ENCODE results near the gene PTPRH. TPM values are rescaled to one million over a fixed set of nuclear protein-coding genes. Genes with fewer than 3 reads are reported as not detected.

PTPRH gene
- total RNA-seq, 2 donors from 2014 or later: 1.3 to 7.8 TPM

- DNase-seq (ENCODE audit: low spot score): no peak
- no peaks in the 10 kb centered on the region for H3K4me1 ChIP-seq
- H3K9me3 ChIP-seq: no peaks in the 10 kb centered on the region
- H3K27ac ChIP-seq: no peak overlapping the region
- H3K4me3 ChIP-seq: no peak overlapping the region
- H3K27me3 ChIP-seq: no peaks in the 10 kb centered on the region
- TF ChIP-seq, protein P1, sequence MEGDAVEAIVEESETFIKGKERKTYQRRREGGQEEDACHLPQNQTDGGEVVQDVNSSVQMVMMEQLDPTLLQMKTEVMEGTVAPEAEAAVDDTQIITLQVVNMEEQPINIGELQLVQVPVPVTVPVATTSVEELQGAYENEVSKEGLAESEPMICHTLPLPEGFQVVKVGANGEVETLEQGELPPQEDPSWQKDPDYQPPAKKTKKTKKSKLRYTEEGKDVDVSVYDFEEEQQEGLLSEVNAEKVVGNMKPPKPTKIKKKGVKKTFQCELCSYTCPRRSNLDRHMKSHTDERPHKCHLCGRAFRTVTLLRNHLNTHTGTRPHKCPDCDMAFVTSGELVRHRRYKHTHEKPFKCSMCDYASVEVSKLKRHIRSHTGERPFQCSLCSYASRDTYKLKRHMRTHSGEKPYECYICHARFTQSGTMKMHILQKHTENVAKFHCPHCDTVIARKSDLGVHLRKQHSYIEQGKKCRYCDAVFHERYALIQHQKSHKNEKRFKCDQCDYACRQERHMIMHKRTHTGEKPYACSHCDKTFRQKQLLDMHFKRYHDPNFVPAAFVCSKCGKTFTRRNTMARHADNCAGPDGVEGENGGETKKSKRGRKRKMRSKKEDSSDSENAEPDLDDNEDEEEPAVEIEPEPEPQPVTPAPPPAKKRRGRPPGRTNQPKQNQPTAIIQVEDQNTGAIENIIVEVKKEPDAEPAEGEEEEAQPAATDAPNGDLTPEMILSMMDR (IDR thresholded peaks at IDR 0.05): no peak
- H3K36me3 ChIP-seq: no peaks in the 10 kb centered on the region
Observed at GRCh38 chr19:55193481-55193880, 15.8 kb downstream of the PTPRH start.

DNA sequence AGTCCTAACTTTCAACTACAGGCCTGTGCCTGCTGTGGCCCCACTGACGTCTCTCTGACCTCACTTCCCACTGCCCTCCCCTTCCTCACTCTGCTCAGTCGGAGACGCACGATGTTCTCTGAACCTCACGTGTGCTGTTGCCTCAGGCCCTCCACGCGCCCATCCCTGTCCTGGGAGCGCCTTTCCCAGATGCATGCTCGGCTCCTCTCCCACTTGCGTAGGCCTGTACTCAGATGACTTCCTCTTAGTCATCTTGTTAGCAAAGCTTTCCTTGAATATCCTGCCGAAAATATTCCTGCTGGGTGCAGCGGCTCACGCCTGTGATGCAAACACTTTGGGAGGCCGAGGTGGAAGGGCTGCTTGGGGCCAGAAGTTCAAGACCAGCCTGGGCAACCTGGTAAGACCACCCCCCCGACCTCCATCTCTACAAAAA lies 19.9 kb downstream of the PTPRH start:
- H3K27ac ChIP-seq: no peak overlapping the region
- DNase-seq (ENCODE audit: low spot score): peak; percentile 67
- TF ChIP-seq, protein P1 (IDR thresholded peaks at IDR 0.05): no peak
- no peaks in the 10 kb centered on the region for H3K27me3 ChIP-seq
- no peaks in the 10 kb centered on the region for H3K9me3 ChIP-seq
- H3K4me1 ChIP-seq: no peaks in the 10 kb centered on the region
- no peaks in the 10 kb centered on the region for H3K36me3 ChIP-seq
- no peak overlapping the region for H3K4me3 ChIP-seq

DNA sequence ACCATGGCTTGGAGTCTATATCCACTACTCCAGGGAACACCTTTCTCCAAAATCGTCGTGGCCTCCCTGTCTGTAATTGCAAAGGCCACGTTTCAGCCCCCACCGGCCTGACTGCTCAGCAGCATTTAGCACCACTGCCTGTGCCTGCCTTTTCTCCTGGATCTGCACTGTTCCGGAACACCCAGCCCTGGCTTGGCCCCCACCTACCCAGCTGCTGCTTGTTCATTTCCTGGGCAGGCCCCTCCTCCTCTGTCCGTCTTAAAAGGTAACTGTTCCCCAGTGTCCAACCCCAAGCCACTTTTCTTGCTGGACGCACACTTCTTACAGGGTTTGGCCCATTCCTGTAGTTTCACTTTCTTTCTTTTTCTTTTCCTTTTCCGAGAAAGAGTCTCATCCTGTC lies 20.7 kb downstream of the PTPRH start:
- no peaks in the 10 kb centered on the region for H3K27me3 ChIP-seq
- DNase-seq (ENCODE audit: low spot score): no peak

GRCh38 chr19:55186080-55186479 lies 23.2 kb downstream of the PTPRH start:
- Histone ChIP-seq H3K9me3 (no peaks in the 10 kb centered on the region), H3K4me3 (no peak overlapping the region), H3K27me3 (peaks cover 0 to 2% of the 10 kb centered on the region in 2 donors), H3K27ac (no peak overlapping the region), H3K36me3 (no peaks in the 10 kb centered on the region), H3K4me1 (no peaks in the 10 kb centered on the region)
- TF ChIP-seq, protein P1 (IDR thresholded peaks at IDR 0.05): no peak
- DNase-seq (ENCODE audit: low spot score): no peak

More for the DNA sequence above, 20.7 kb downstream of the PTPRH start:
- Histone ChIP-seq H3K4me3 (no peak overlapping the region), H3K36me3 (no peaks in the 10 kb centered on the region), H3K9me3 (no peaks in the 10 kb centered on the region), H3K4me1 (no peaks in the 10 kb centered on the region), H3K27ac (no peak overlapping the region)
- TF ChIP-seq, protein P1 (IDR thresholded peaks at IDR 0.05): no peak

DNA sequence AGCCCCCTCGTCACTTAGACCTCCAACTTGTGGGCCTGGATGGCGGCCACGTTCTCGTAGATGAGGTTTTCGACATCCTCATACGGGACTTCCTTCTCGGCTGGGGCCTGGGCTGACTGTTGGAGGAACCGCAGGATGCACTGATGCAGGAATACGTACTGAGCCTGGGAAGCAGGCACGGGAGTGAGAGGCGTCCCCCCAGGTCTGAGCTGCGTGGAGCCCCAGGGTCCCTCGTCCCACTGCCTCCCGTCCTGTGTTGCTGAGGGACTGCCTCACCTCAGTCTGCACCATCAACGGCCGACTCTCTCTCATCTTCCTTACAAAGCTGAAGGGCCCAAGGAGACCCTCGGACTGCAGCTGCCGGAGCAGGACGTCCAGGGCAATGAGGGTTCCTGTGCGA lies 27.6 kb downstream of the PTPRH start:
- no peak overlapping the region for H3K27ac ChIP-seq
- no peak for DNase-seq (ENCODE audit: low spot score)
- no peaks in the 10 kb centered on the region for H3K9me3 ChIP-seq
- peaks cover 15 to 37% of the 10 kb centered on the region in 2 donors for H3K27me3 ChIP-seq
- peaks cover 0 to 18% of the 10 kb centered on the region in 2 donors for H3K4me1 ChIP-seq
- TF ChIP-seq, protein P1 (IDR thresholded peaks at IDR 0.05): no peak
- H3K36me3 ChIP-seq: no peaks in the 10 kb centered on the region
- no peak overlapping the region for H3K4me3 ChIP-seq

Data from right atrium auricular region (tissue), 2 donors.